ENCODE results near the gene DOCK1. TPM values are rescaled to one million over a fixed set of nuclear protein-coding genes. Genes with fewer than 3 reads are reported as not detected.

The DOCK1 gene
- total RNA-seq, 1 donor from 2014 or later: 25.8 TPM

GRCh38 chr10:126906704-126907422, 1.6 kb downstream of the DOCK1 start:
- DNase-seq (ENCODE audit: low spot score in 2 of 2): no peak
- peak overlapping the region; percentile 94 to 99 for H3K4me3 ChIP-seq
- H3K27me3 ChIP-seq: no peaks in the 10 kb centered on the region
- H3K27ac ChIP-seq: peak overlapping the region in 1 of 2 donors; percentile 82
- H3K9me3 ChIP-seq: no peaks in the 10 kb centered on the region
- H3K36me3 ChIP-seq: no peaks in the 10 kb centered on the region
- no peak for TF ChIP-seq CTCF (IDR thresholded peaks at IDR 0.05)
- peaks cover 0 to 5% of the 10 kb centered on the region in 2 donors for H3K4me1 ChIP-seq
- intact Hi-C loops (cut with DNase I): loop anchor here (5.0 to 10.0 kb wide), 3 partner anchors 60 to 488 kb away; no protein-coding TSS in a partner anchor

- H3K36me3 ChIP-seq: no peaks in the 10 kb centered on the region
- H3K27ac ChIP-seq: no peak overlapping the region
- H3K4me3 ChIP-seq: no peak overlapping the region
- no peak for DNase-seq (ENCODE audit: low spot score in 2 of 2)
- no peak for TF ChIP-seq CTCF (IDR thresholded peaks at IDR 0.05)
- H3K4me1 ChIP-seq: peaks cover 0 to 5% of the 10 kb centered on the region in 2 donors
- no peaks in the 10 kb centered on the region for H3K27me3 ChIP-seq
- no peaks in the 10 kb centered on the region for H3K9me3 ChIP-seq
- intact Hi-C loops (cut with DNase I): loop anchor here (5.0 to 10.0 kb wide), 3 partner anchors 60 to 487 kb away; no protein-coding TSS in a partner anchor
These were observed 2.3 kb downstream of the DOCK1 start for GRCh38 chr10:126907423-126907970.

- no peaks in the 10 kb centered on the region for H3K27me3 ChIP-seq
- no peak for TF ChIP-seq CTCF (IDR thresholded peaks at IDR 0.05)
- H3K36me3 ChIP-seq: no peaks in the 10 kb centered on the region
- no peak overlapping the region for H3K27ac ChIP-seq
- H3K4me1 ChIP-seq: peaks cover 0 to 5% of the 10 kb centered on the region in 2 donors
- DNase-seq (ENCODE audit: low spot score in 2 of 2): no peak
- intact Hi-C loops (cut with DNase I): loop anchor here (5.0 to 10.0 kb wide), 3 partner anchors 59 to 487 kb away; no protein-coding TSS in a partner anchor
- H3K9me3 ChIP-seq: no peaks in the 10 kb centered on the region
- no peak overlapping the region for H3K4me3 ChIP-seq
These were observed 3.0 kb downstream of the DOCK1 start for GRCh38 chr10:126908225-126908624.

DNA sequence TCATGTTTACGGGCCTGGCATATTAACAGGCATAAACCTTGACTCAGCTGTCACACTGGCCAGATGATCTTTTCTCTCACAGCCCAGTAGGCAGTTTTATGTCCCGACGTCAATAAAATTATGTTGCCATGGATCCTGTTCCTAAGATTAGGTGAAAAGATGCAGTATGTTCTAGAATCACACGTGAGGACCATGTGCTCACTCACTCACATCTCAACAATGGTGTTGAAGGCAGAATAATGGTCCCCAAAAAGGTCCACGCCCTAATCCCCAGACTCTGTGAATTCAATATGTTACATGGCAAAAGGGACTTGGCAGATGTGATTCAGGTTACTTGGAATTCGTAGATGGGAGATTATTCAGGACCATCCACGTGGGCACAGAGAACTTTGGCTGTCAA, 3.5 kb downstream of the DOCK1 start:
- H3K27ac ChIP-seq: no peak overlapping the region
- H3K9me3 ChIP-seq: no peaks in the 10 kb centered on the region
- H3K27me3 ChIP-seq: no peaks in the 10 kb centered on the region
- no peak for TF ChIP-seq CTCF (IDR thresholded peaks at IDR 0.05)
- DNase-seq (ENCODE audit: low spot score in 2 of 2): no peak
- no peaks in the 10 kb centered on the region for H3K36me3 ChIP-seq
- no peak overlapping the region for H3K4me3 ChIP-seq
- peaks cover 0 to 5% of the 10 kb centered on the region in 2 donors for H3K4me1 ChIP-seq
- intact Hi-C loops (cut with DNase I): loop anchor here (5.0 to 10.0 kb wide), 3 partner anchors 59 to 486 kb away; no protein-coding TSS in a partner anchor

DNA sequence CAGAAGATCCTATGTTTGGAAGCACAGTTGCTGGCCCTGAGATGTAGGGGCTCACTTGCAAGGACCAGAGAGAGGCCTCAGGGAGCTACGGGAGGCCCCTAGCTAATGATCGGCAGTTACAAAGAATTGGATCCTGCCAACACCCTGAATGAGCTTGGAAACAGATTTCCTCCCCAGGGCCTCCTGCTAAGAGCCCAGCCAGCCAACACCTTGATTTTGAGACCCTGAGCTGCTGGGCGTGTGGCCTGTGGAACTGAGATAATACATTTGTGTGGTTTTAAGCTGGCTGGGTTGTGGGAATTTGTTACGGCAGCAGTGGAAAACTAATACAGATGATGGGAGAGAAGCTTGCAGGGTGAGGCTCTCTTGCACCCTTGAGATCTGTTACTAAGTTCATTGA, 3.9 kb downstream of the DOCK1 start:
- no peaks in the 10 kb centered on the region for H3K27me3 ChIP-seq
- H3K36me3 ChIP-seq: no peaks in the 10 kb centered on the region
- no peak for DNase-seq (ENCODE audit: low spot score in 2 of 2)
- no peaks in the 10 kb centered on the region for H3K9me3 ChIP-seq
- no peak overlapping the region for H3K4me3 ChIP-seq
- peaks cover 0 to 5% of the 10 kb centered on the region in 2 donors for H3K4me1 ChIP-seq
- intact Hi-C loops (cut with DNase I): loop anchor here (5.0 to 10.0 kb wide), 3 partner anchors 58 to 486 kb away; no protein-coding TSS in a partner anchor
- H3K27ac ChIP-seq: no peak overlapping the region
- no peak for TF ChIP-seq CTCF (IDR thresholded peaks at IDR 0.05)
